Endothelial cell of umbilical vein (primary cell): ENCODE data around the gene MECR. TPM values are rescaled to one million over a fixed set of nuclear protein-coding genes. Genes with fewer than 3 reads are reported as not detected.

ENCODE experiments used
- BruUV-seq: library from RNA; stranded (reverse); fragments of 400-500 nt; replicated peaks from 2 replicates; lab custom pipeline; 2021; lab: Mats Ljungman, UMichigan
- CTCF ChIA-PET: fragments of 300-600, 350-600 bp; sonication (Branson Sonifier 250); formaldehyde crosslinking; loops from one replicate; lab custom pipeline; 2021; ENCODE audit warnings: antibody characterized with exemption, inconsistent platforms; lab: Charles Lee
- POLR2A ChIA-PET: fragments of 300-600, 350-600 bp; sonication (Branson Sonifier 250); formaldehyde crosslinking; loops from one replicate; lab custom pipeline; 2021; ENCODE audit warnings: antibody characterized with exemption, inconsistent platforms; lab: Charles Lee
- DNase-seq: peaks from one replicate; pipeline ENCODE4 v3.0.0-alpha.2; 2011; ENCODE audit warnings: low read depth, low spot score
- FAIRE-seq: peaks from 2 replicates; lab custom pipeline; 2011; peaks lifted over from hg19 to GRCh38; lab: Jason Lieb, UNC
- H2AFZ ChIP-seq: 2 replicates; pipeline ENCODE4 v1.6.0; 2012; ENCODE audit warnings: low read depth, low read length, control low read depth, inconsistent platforms
- H3K27ac ChIP-seq: 2 replicates; pipeline ENCODE4 v1.5.1; 2011; ENCODE audit warnings: low read depth, mild to moderate bottlenecking, control low read depth, low read length, moderate library complexity; ENCODE audit not compliant: insufficient read depth
- H3K27me3 ChIP-seq, 2 experiments: 2 replicates each; pipeline versions ENCODE4 v1.6.0 to v1.6.1; 2011; ENCODE audit warnings: low read length in 2 of 2, mixed read lengths in 1 of 2; ENCODE audit not compliant: control insufficient read depth in 2 of 2, insufficient read depth in 2 of 2
- H3K36me3 ChIP-seq, 2 experiments: 2 replicates in 1 of 2; 3 replicates in 1 of 2; pipeline ENCODE4 v1.5.1; 2011; ENCODE audit warnings: low read length in 2 of 2, mild to moderate bottlenecking in 1 of 2, moderate library complexity in 1 of 2; ENCODE audit not compliant: control insufficient read depth in 2 of 2, insufficient read depth in 2 of 2; ENCODE audit errors: extremely low read depth in 1 of 2
- H3K4me1 ChIP-seq: 3 replicates; pipeline ENCODE4 v1.5.1; 2011; ENCODE audit warnings: mild to moderate bottlenecking, low read length; ENCODE audit not compliant: control insufficient read depth, insufficient read depth; ENCODE audit errors: extremely low read depth
- H3K4me2 ChIP-seq: 2 replicates; pipeline ENCODE4 v1.6.1; 2011; ENCODE audit warnings: low read length, control low read depth, mixed read lengths; ENCODE audit not compliant: insufficient read depth
- H3K4me3 ChIP-seq, 3 experiments: fragments of 200-600 bp in 1 of 3; sonication (generic), shearing (Covaris generic) in 1 of 3; replicated peaks in 1 of 3; 2 replicates each; pipeline ENCODE4 v1.5.1; 2011 to 2016; ENCODE audit warnings: control low read depth in 3 of 3, low read length in 3 of 3, mild to moderate bottlenecking in 2 of 3, inconsistent platforms in 1 of 3, low read depth in 1 of 3, moderate library complexity in 1 of 3; ENCODE audit not compliant: insufficient read depth in 1 of 3
- H3K79me2 ChIP-seq: 2 replicates; pipeline ENCODE4 v1.6.0; 2012; ENCODE audit warnings: low read length, inconsistent platforms; ENCODE audit not compliant: control insufficient read depth, insufficient read depth
- H3K9ac ChIP-seq: replicated peaks from 2 replicates; pipeline ENCODE3; 2011; ENCODE audit warnings: low read length, control low read depth; ENCODE audit not compliant: insufficient read depth; ENCODE audit errors: extremely low read depth
- H3K9me1 ChIP-seq: replicated peaks from 3 replicates; pipeline ENCODE4 v1.6.0; 2011; ENCODE audit warnings: mild to moderate bottlenecking, low read length; ENCODE audit not compliant: control insufficient read depth, insufficient read depth; ENCODE audit errors: extremely low read depth
- H3K9me3 ChIP-seq: replicated peaks from 2 replicates; pipeline ENCODE4 v1.5.1; 2012; ENCODE audit warnings: low read length, inconsistent platforms; ENCODE audit not compliant: control insufficient read depth, insufficient read depth
- H4K20me1 ChIP-seq: replicated peaks from 2 replicates; pipeline ENCODE3; 2011; ENCODE audit warnings: mild to moderate bottlenecking, low read length; ENCODE audit not compliant: control insufficient read depth, insufficient read depth; ENCODE audit errors: extremely low read depth
- EZH2 ChIP-seq: IDR thresholded peaks from 2 replicates; pipeline ENCODE4 v1.6.1; 2012; ENCODE audit warnings: borderline replicate concordance, low read depth, mild to moderate bottlenecking, moderate library complexity, low read length, inconsistent platforms; ENCODE audit not compliant: severe bottlenecking
- FOS ChIP-seq: IDR thresholded peaks from 2 replicates; pipeline ENCODE4 v1.6.1; 2011; ENCODE audit warnings: mild to moderate bottlenecking, low read length, moderate library complexity, borderline replicate concordance; ENCODE audit not compliant: insufficient read depth
- GATA2 ChIP-seq: IDR thresholded peaks from 2 replicates; pipeline ENCODE4 v1.7.0; 2011; ENCODE audit warnings: low read depth, mild to moderate bottlenecking, moderate library complexity, mixed read lengths, low read length; ENCODE audit not compliant: insufficient read length, insufficient read depth
- JUN ChIP-seq: IDR thresholded peaks from 2 replicates; pipeline ENCODE4 v1.6.1; 2011; ENCODE audit warnings: borderline replicate concordance, low read depth; ENCODE audit not compliant: insufficient read length, insufficient read depth
- MYC ChIP-seq: IDR thresholded peaks from one replicate; pipeline ENCODE4 v1.6.1; 2011; ENCODE audit warnings: mild to moderate bottlenecking, low read depth, low read length
- POLR2A ChIP-seq: IDR thresholded peaks from 2 replicates; pipeline ENCODE4 v1.6.1; 2012; ENCODE audit warnings: low read depth, mild to moderate bottlenecking, control low read depth, low read length
- POLR2AphosphoS5 ChIP-seq: IDR thresholded peaks from 2 replicates; pipeline ENCODE4 v1.6.1; 2012; ENCODE audit warnings: low read depth, mild to moderate bottlenecking, control low read depth, low read length, moderate library complexity; ENCODE audit not compliant: insufficient read depth
- dilution Hi-C: fragments of 300-500 bp; cut with MboI; formaldehyde crosslinking; loops from one replicate; pipeline ENCODE4 v1.15.0; 2019; ENCODE audit warnings: low sequenced_read_pairs; ENCODE audit not compliant: extremely low pct_ligation_motif_present
- intact Hi-C: fragments of 100-400 bp; cut with micrococcal nuclease; formaldehyde crosslinking; loops from one replicate; pipeline ENCODE4 v1.10.0; 2022
- polyA plus RNA-seq, 4 experiments: library from polyadenylated mRNA; depleted of rRNA in 3 of 4; stranded (reverse) in 3 of 4; unstranded in 1 of 4; fragments of >200 nt; gene quantifications; 2 replicates each; pipeline versions ENCODE4 v1.2.1 to v1.2.3, GENCODE V29; 2011 to 2012; ENCODE audit warnings: missing spikeins in 1 of 4
- total RNA-seq: library from RNA; stranded (reverse); gene quantifications from 2 replicates; pipeline ENCODE4 v1.2.3, GENCODE V29; 2021
- TF ChIP-seq, protein P1 (sequence below), 2 donors: IDR thresholded peaks; 1 replicate in 1 of 2; 2 replicates in 1 of 2; pipeline ENCODE4 v1.5.1; 2011; ENCODE audit warnings: low read length in 2 of 2, mild to moderate bottlenecking in 2 of 2, moderate library complexity in 2 of 2, control low read depth in 1 of 2, inconsistent platforms in 1 of 2, low read depth in 1 of 2; ENCODE audit not compliant: insufficient read depth in 1 of 2; ENCODE audit errors: extremely low read depth in 1 of 2
- TF ChIP-seq, protein P2 (sequence below): IDR thresholded peaks from 2 replicates; pipeline ENCODE4 v1.6.1; 2011; ENCODE audit not compliant: insufficient read depth, insufficient read length

The MECR gene
- total and polyA plus RNA-seq, 2 donors (not counting 3 experiments of a cell fraction or from before 2014, with no cell fraction given): 24.6 to 30.1 TPM

DNA sequence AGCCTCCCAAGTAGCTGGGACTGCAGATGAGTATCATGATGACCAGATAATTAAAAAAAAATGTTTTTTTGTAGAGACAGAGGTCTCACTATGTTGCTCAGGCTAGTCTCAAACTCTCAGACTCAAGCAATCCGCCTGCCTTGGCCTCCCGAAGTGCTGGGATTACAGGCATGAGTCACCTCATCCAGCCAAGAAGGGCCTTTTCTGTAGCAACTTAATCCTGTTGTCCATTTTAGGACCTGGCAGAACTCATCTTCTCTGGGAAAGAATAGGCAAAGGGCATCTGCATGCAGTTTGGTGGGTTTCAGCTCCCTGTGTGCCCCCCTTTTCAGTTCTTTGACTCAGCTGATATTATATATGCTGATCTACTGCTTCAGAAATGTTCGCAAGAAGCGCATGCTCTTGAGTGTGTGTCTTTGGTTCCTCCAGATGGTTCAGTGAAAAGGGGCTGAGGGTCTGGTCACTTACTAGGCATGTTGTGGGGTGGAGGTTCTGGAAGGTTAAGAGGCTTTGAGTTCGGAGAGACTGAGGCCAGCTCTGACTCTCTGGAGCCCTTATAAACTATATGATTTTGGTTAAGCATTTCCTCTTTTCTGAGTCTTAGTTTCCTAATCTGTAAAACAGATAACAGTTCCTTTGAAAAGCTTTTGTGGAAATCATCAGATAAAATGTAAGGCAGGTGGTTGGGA is 29.7 kb downstream of the MECR start:
- Histone ChIP-seq H3K4me3 (no peak overlapping the region), H3K4me1 (peaks cover 10% of the 10 kb centered on the region), H3K4me2 (no peak overlapping the region), H3K36me3 (peaks cover 6 to 7% of the 10 kb centered on the region in 2 experiments), H3K9ac (no peak overlapping the region), H4K20me1 (no peaks in the 10 kb centered on the region), H2AFZ (no peak overlapping the region), H3K9me1 (no peaks in the 10 kb centered on the region), H3K27ac (no peak overlapping the region), H3K9me3 (no peaks in the 10 kb centered on the region), H3K79me2 (no peaks in the 10 kb centered on the region), H3K27me3 (no peaks in the 10 kb centered on the region)
- no TSS peak for BruUV-seq
- intact Hi-C loops: loop anchor here (5.0 kb wide), 1 partner anchor 559 kb away; the partner anchor contains the start of gene TAF12
- DNase-seq: no peak
- dilution Hi-C loops: no loop called here
- FAIRE-seq: no peak
- ChIA-PET CTCF (interaction anchor here (1.6 to 6.2 kb wide), 5 partner anchors 20 to 324 kb away, joined by 6 to 133 read pairs (median 37); partner anchors contain the start of gene SRSF4), POLR2A (no interaction called here)
- no peak for TF ChIP-seq POLR2AphosphoS5
- TF ChIP-seq, protein P1, sequence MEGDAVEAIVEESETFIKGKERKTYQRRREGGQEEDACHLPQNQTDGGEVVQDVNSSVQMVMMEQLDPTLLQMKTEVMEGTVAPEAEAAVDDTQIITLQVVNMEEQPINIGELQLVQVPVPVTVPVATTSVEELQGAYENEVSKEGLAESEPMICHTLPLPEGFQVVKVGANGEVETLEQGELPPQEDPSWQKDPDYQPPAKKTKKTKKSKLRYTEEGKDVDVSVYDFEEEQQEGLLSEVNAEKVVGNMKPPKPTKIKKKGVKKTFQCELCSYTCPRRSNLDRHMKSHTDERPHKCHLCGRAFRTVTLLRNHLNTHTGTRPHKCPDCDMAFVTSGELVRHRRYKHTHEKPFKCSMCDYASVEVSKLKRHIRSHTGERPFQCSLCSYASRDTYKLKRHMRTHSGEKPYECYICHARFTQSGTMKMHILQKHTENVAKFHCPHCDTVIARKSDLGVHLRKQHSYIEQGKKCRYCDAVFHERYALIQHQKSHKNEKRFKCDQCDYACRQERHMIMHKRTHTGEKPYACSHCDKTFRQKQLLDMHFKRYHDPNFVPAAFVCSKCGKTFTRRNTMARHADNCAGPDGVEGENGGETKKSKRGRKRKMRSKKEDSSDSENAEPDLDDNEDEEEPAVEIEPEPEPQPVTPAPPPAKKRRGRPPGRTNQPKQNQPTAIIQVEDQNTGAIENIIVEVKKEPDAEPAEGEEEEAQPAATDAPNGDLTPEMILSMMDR (IDR thresholded peaks at IDR 0.05; ENCODE audit: extremely low read depth in 1 of 2, insufficient read depth in 1 of 2, low read depth in 1 of 2, low read length in 2 of 2): no peak
- no peak for TF ChIP-seq EZH2
- no peak for TF ChIP-seq FOS
- no peak for TF ChIP-seq JUN
- TF ChIP-seq POLR2A: no peak
- no peak for TF ChIP-seq GATA2
- TF ChIP-seq MYC: no peak
- TF ChIP-seq, protein P2, sequence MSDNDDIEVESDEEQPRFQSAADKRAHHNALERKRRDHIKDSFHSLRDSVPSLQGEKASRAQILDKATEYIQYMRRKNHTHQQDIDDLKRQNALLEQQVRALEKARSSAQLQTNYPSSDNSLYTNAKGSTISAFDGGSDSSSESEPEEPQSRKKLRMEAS: no peak
